GM10847 (cell line): ENCODE results near the gene SV2B.

Experiments
- POLR2A ChIP-seq: IDR thresholded peaks from 2 replicates; pipeline ENCODE4 v1.6.1; 2011; ENCODE audit not compliant: insufficient read length; ENCODE audit errors: extremely low read depth

SV2B gene

GRCh38 chr15:91275844-91276243, 175.8 kb downstream of the SV2B start:
- no peak for TF ChIP-seq POLR2A

- TF ChIP-seq POLR2A: no peak
These were observed 178.9 kb downstream of the SV2B start for GRCh38 chr15:91278951-91279350.

- TF ChIP-seq POLR2A: no peak
These were observed 179.4 kb downstream of the SV2B start for GRCh38 chr15:91279486-91279885.

GRCh38 chr15:91281947-91282346, 181.9 kb downstream of the SV2B start:
- TF ChIP-seq POLR2A: no peak

GRCh38 chr15:91282486-91282885, 182.4 kb downstream of the SV2B start:
- no peak for TF ChIP-seq POLR2A

GRCh38 chr15:91283155-91283554, 183.1 kb downstream of the SV2B start:
- TF ChIP-seq POLR2A: no peak

- no peak for TF ChIP-seq POLR2A
These were observed 184.9 kb downstream of the SV2B start for GRCh38 chr15:91284758-91285466.

GRCh38 chr15:91289324-91289723, 189.3 kb downstream of the SV2B start:
- no peak for TF ChIP-seq POLR2A

- TF ChIP-seq POLR2A: no peak
These were observed 190.5 kb downstream of the SV2B start for GRCh38 chr15:91290553-91290952.

GRCh38 chr15:91291673-91292072, 191.6 kb downstream of the SV2B start:
- no peak for TF ChIP-seq POLR2A

GRCh38 chr15:91294344-91294743, 194.3 kb downstream of the SV2B start:
- TF ChIP-seq POLR2A: no peak

GRCh38 chr15:91294795-91295194, 194.7 kb downstream of the SV2B start:
- TF ChIP-seq POLR2A: no peak

- no peak for TF ChIP-seq POLR2A
These were observed 198.0 kb downstream of the SV2B start for GRCh38 chr15:91298101-91298500.

- no peak for TF ChIP-seq POLR2A
These were observed 202.8 kb downstream of the SV2B start for GRCh38 chr15:91302588-91303439.

- TF ChIP-seq POLR2A: no peak
These were observed 204.2 kb downstream of the SV2B start for GRCh38 chr15:91304210-91304609.

- TF ChIP-seq POLR2A: no peak
These were observed 204.7 kb downstream of the SV2B start for GRCh38 chr15:91304786-91305185.

GRCh38 chr15:91306144-91306543, 206.1 kb downstream of the SV2B start:
- no peak for TF ChIP-seq POLR2A

- no peak for TF ChIP-seq POLR2A
These were observed 207.5 kb downstream of the SV2B start for GRCh38 chr15:91307601-91308000.
